Measurements from ENCODE around the gene C4orf50.
"Not testable (repeated sequence)": the region's sequence is repeated elsewhere in the genome, so short reads cannot be mapped to it uniquely, and the experiment has no call there.

The C4orf50 gene

DNA sequence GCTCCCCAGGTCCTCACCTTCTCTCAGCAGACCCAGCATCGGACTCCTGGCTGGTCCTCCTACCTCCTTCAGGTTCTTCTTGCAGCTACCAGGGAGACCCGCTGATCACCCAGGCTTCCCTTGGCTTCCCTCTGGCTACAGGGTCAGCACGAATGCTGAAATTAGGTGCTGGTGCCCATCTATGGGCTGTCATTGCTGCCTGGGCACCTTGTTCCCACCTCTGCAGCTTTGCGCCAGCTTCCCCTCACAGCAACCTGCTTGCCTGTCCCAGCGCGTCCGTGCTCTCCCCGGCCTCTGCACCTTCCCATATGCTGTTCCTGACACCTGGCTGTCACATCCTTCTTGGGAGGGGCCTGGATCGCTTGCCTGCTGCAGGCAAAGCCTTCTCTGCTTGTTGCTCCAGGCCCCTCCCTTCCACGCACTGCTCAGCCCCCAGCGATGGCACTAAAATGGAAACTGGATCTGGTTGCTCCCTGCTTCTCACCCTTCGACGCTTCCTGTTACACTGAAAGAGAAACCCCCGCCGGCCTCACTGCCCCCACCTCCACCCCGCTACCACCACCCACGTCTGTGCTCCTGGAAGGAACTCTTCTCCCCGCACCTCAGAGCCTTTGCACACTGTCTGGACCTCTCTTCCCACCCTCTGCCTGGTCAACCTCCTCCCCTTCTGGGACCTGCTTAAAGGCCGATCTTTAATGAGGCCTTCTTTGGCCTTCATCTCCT lies 22.2 kb downstream of the C4orf50 start:
- no peak for DNase-seq (ENCODE audit: low read depth)
- H3K4me3 ChIP-seq (ENCODE audit: low read length) = no peak overlapping the region
- TF ChIP-seq, protein P1, sequence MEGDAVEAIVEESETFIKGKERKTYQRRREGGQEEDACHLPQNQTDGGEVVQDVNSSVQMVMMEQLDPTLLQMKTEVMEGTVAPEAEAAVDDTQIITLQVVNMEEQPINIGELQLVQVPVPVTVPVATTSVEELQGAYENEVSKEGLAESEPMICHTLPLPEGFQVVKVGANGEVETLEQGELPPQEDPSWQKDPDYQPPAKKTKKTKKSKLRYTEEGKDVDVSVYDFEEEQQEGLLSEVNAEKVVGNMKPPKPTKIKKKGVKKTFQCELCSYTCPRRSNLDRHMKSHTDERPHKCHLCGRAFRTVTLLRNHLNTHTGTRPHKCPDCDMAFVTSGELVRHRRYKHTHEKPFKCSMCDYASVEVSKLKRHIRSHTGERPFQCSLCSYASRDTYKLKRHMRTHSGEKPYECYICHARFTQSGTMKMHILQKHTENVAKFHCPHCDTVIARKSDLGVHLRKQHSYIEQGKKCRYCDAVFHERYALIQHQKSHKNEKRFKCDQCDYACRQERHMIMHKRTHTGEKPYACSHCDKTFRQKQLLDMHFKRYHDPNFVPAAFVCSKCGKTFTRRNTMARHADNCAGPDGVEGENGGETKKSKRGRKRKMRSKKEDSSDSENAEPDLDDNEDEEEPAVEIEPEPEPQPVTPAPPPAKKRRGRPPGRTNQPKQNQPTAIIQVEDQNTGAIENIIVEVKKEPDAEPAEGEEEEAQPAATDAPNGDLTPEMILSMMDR (IDR thresholded peaks at IDR 0.05; ENCODE audit: insufficient read depth, low read depth, low read length, missing control alignments) = no peak

DNA sequence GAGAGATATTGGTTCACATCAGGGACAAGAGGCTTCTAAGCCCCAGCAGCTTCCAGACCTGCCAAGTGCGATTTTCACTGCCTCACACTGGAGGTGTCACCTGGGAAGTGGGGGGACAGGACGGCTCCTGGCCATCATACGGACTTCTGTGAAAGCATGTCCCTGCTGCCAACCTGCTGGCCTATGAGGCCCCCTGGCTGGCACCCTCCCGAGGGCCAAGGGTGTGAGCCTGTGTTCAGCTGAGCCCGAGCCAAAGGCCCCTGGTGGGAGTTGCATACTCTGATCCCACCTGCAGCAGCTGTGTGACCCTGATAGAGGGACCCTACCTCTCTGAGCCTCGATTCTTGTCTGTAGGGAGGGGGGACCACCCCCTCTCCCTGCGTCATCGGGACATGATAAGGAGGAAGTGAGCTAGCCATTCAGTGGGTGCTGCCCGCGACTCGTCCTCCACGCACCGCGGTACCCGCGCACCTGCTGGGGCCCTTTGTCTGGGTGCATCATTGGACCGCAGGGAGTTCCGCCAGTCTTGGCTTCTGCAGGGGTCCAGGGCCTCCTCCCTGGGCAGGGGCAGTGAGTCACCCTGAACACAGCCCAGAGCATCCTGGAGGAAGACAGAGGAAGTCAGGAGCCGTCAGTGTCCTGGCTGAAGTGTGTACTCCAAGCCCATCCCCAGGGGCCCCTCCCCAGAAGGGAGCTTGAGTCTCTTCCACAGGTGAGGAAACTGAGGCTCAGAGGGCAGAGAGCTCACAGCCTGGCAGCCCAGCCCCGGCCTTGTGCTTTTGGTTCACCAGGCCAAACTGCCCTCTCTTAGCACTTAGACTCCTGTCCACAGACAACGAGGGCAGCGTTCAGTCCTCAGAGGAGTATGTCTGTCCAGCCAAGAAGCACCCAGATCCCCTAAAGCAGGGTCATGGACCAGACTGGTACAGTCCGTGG lies 24.1 kb downstream of the C4orf50 start:
- no peak overlapping the region for H3K4me3 ChIP-seq (ENCODE audit: low read length)
- no peak for DNase-seq (ENCODE audit: low read depth)
- TF ChIP-seq, protein P1 (IDR thresholded peaks at IDR 0.05; ENCODE audit: insufficient read depth, low read depth, low read length, missing control alignments) = no peak

DNA sequence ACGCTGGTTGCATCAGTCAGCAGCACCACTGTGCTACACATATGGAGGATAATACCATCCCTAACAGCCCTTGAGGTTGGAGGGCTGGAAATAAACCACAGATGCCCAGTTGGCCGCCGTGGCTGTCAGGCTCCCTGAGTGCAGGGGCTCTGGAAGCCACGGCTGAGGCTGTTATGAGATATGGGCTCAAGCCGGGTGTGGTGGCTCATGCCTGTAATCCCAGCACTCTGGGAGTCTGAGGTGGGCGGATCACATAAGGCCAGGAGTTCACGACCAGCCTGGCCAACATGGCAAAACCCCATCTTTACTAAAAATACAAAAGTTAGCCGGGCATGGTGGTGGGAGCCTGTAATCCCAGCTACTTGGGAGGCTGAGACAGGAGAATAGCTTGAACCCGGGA lies 24.9 kb downstream of the C4orf50 start:
- H3K4me3 ChIP-seq (ENCODE audit: low read length); DNase-seq (ENCODE audit: low read depth): not testable (repeated sequence)

DNA sequence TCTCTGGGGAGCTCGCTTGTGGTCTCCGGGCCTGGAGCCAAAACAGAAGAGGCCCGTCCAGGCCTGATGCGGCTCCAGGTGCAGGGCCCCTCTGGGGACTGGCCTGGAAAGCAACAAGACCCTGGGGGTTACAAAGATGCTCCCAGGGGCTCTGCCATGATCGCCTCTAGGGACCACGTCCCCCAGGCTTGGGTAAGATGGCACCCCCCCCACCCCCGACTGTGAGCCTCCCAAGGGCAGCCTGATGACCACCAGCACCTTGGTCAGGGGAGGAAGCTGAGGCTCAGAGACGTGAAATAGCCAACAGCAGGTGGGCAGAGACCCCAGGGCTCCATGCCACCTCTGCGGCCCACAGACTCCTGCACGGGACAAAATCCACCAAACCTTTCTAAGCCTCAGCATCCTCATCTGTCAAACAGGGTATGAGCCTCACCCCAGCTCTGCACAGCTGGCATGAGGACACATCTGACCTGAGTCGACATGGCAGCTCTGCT lies 25.4 kb downstream of the C4orf50 start:
- TF ChIP-seq, protein P1 (IDR thresholded peaks at IDR 0.05; ENCODE audit: insufficient read depth, low read depth, low read length, missing control alignments) = no peak
- no peak overlapping the region for H3K4me3 ChIP-seq (ENCODE audit: low read length)
- DNase-seq (ENCODE audit: low read depth) = no peak

DNA sequence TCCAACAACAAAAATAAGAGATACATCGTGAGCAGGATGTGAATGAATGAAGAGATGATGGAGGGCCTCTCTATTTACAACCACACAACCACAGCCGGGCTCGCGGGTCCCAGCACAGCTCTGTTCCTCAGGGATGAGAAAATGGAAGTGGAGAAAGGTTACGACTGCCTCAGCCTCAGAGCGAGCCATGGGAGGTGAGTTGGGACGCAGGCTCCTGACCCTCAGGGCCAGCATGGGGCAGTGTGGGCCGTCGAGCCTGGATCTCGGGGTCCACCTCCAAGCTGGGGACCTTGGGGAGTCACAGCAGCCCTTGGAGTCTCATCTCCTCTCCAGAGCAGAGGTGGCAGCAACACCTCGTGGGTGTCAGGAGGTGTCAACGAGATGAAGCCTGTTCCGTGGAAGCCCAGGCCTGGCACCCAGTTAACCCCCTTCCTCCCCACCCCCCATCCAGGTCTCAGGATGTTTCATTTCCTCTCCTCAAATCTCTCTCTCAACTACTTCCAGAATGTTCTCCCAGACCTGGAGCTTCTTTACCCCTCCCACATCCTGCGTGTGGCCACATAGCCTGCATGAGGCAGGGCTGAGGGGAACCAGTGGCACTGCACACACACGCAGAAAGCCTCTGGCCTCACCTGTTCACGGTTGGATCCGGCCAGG lies 25.9 kb downstream of the C4orf50 start:
- no peak for DNase-seq (ENCODE audit: low read depth)
- TF ChIP-seq, protein P1 (IDR thresholded peaks at IDR 0.05; ENCODE audit: insufficient read depth, low read depth, low read length, missing control alignments) = no peak
- H3K4me3 ChIP-seq (ENCODE audit: low read length) = no peak overlapping the region

DNA sequence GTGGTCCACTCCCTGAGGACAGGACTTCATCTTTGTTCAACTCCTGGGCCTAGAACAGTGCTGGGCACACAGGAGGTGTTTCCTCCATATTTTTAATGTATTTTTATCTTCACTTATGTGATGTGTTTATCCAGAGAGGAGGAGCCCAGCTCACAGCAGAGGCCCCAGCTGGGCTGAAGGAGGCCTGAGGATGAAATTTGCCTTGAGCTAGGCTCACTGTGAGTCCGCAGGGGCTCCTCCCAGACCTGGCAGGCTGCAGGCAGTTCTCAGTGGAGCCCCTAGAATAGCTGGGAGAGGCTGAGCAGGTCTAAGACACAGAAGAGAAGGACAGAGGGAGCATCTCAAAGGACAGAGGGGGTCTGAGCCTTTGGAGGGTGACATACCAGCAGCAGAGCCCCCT lies 26.8 kb downstream of the C4orf50 start:
- no peak for DNase-seq (ENCODE audit: low read depth)
- no peak overlapping the region for H3K4me3 ChIP-seq (ENCODE audit: low read length)
- TF ChIP-seq, protein P1 (IDR thresholded peaks at IDR 0.05; ENCODE audit: insufficient read depth, low read depth, low read length, missing control alignments) = no peak

Measured in epithelial cell of esophagus (primary cell).